Measurements from ENCODE around the gene CLINT1. TPM values are rescaled to one million over a fixed set of nuclear protein-coding genes. Genes with fewer than 3 reads are reported as not detected.

Gene CLINT1
- polyA plus RNA-seq, 2 of the 4 experiments (the other 2 are of a cell fraction) = 89.7 to 185 TPM

DNA sequence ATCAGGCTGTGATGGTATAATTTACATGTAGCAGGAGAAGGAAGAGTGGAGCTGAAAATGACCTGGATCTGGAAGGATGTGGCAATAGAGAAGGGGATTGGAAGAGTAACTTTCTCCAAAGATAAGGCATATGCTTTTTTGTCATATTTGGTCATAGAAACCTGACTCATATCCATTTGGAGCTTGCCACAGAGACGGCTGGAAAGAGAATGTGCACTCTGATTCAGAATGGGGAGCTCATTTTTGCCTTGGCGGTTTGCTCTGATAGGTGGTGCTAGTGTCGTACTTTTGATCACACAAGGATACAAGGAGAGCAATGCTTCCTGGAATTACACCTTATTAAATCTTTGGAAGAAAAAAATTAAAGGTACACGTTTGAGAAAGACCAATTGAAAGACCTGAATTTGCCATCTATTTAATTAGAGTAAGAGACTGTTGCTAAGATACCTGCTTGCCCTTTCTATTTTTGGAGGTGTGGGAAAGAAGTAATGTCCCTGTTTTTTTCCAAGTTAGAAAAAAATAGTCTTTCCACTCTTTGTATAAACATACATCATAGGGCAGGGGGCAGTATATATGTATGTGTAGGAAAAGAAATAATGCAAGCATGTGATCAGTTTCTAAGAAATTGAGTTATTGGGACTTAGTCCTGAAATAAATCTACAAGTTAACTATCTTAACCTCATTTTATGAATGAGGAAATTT lies 110.0 kb downstream of the CLINT1 start:
- DNase-seq (ENCODE audit: low read depth in 1 of 2, low spot score in 1 of 2) (peak in 1 of 2 experiments; percentile 20), FAIRE-seq (no peak), ATAC-seq (0 out of 6 replicates have a peak, but pooled peaks of 1 of the 2 experiments have one; percentile 37)
- H3K4me3 ChIP-seq = no peak overlapping the region
- H3K27ac ChIP-seq = no peak overlapping the region
- no peaks in the 10 kb centered on the region for H3K9me3 ChIP-seq
- ChIA-PET CTCF (interaction anchor here (0.5 to 10.1 kb wide), 3 partner anchors 12 to 183 kb away, joined by 3 to 78 read pairs (median 3); no protein-coding TSS in a partner anchor), POLR2A (no interaction called here)
- TF ChIP-seq, protein P1, sequence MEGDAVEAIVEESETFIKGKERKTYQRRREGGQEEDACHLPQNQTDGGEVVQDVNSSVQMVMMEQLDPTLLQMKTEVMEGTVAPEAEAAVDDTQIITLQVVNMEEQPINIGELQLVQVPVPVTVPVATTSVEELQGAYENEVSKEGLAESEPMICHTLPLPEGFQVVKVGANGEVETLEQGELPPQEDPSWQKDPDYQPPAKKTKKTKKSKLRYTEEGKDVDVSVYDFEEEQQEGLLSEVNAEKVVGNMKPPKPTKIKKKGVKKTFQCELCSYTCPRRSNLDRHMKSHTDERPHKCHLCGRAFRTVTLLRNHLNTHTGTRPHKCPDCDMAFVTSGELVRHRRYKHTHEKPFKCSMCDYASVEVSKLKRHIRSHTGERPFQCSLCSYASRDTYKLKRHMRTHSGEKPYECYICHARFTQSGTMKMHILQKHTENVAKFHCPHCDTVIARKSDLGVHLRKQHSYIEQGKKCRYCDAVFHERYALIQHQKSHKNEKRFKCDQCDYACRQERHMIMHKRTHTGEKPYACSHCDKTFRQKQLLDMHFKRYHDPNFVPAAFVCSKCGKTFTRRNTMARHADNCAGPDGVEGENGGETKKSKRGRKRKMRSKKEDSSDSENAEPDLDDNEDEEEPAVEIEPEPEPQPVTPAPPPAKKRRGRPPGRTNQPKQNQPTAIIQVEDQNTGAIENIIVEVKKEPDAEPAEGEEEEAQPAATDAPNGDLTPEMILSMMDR (IDR thresholded peaks at IDR 0.05) = no peak
- no peak for TF ChIP-seq ZFP36 (IDR thresholded peaks at IDR 0.05; ENCODE audit: borderline replicate concordance, partially characterized antibody)
- TF ChIP-seq KDM1A (IDR thresholded peaks at IDR 0.05; ENCODE audit: low read depth) = no peak
- no peak for TF ChIP-seq MYC (IDR thresholded peaks at IDR 0.05; ENCODE audit: borderline replicate concordance, low read length)
- TF ChIP-seq HDAC2 (IDR thresholded peaks at IDR 0.05) = no peak
- TF ChIP-seq FOSL2 (IDR thresholded peaks at IDR 0.05) = no peak
- no peak for TF ChIP-seq FOSL2 (CRISPR knock-in tag; IDR thresholded peaks at IDR 0.05)
- no peak for TF ChIP-seq HEYL (CRISPR knock-in tag; IDR thresholded peaks at IDR 0.05)
- TF ChIP-seq CHD2 (IDR thresholded peaks at IDR 0.05; ENCODE audit: low read length, partially characterized antibody) = no peak
- TF ChIP-seq SREBF2 (IDR thresholded peaks at IDR 0.05) = no peak
- TF ChIP-seq BHLHE40 (IDR thresholded peaks at IDR 0.05; ENCODE audit: low read depth, low read length) = no peak
- no peak for TF ChIP-seq HOXA7 (CRISPR knock-in tag; IDR thresholded peaks at IDR 0.05)
- no peak for TF ChIP-seq REST (IDR thresholded peaks at IDR 0.05)
- no peak for TF ChIP-seq HES2 (IDR thresholded peaks at IDR 0.05)
- no peak for TF ChIP-seq JUNB (IDR thresholded peaks at IDR 0.05)
- H3K4me1 ChIP-seq = peaks cover 15% of the 10 kb centered on the region
- WGBS (ENCODE audit: missing lambda C conversion rate) = 62% methylated on average over 4 of the region's 4 CpGs
- no peak overlapping the region for H3K4me2 ChIP-seq

DNA sequence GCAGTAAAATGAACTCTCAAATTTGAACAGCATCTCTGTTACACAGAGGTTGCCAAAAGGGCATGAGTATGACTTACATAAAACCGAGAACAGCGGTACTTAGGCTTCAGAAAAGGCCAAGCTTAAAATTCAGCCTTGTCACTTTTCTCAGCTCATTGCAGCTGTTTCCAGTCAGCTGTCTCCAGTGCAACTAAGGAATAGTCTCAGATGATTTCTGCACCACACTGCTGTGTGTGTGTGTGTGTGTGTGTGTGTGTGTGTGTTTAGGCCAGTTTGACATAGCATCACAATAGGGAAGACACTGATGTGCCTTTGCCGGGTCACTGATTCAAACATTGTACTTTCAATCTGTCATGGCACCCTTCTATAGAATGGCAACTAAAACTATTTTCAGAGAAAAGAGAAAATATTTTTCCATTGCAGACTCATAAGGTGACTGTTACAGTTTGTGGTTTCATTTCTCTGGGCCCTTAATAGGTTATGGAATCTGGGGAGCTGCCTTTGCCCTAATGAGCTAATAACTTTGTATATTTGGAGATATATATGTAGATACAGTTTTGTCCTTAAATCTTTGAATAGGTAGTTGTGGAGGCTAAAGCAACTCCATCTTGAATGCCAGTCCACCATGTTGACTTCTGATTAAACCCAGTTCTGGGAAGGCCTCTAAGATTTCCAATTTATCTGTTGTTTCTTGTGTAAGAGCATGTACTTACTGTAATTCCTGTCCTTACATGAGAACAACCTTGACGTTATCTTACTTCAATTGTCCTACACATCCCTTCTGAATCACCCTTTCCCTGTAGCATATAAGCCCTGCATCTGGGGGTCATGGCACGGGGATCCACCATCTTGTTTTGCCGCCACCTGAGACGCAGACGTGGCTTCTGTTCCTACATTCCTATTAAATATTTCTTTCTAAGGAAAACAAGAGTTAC lies 110.9 kb downstream of the CLINT1 start:
- no peaks in the 10 kb centered on the region for H3K9me3 ChIP-seq
- ATAC-seq (no peak), FAIRE-seq (no peak), DNase-seq (ENCODE audit: low read depth in 1 of 2, low spot score in 1 of 2) (no peak)
- peaks cover 17% of the 10 kb centered on the region for H3K4me1 ChIP-seq
- ChIA-PET POLR2A (no interaction called here), CTCF (interaction anchor here (0.5 to 10.1 kb wide), 4 partner anchors 13 to 182 kb away, joined by 3 to 78 read pairs (median 4); no protein-coding TSS in a partner anchor)
- 92% methylated on average over 8 of the region's 8 CpGs for WGBS (ENCODE audit: missing lambda C conversion rate)
- H3K4me3 ChIP-seq = no peak overlapping the region
- H3K27ac ChIP-seq = no peak overlapping the region
- no peak overlapping the region for H3K4me2 ChIP-seq
- TF ChIP-seq, protein P2, sequence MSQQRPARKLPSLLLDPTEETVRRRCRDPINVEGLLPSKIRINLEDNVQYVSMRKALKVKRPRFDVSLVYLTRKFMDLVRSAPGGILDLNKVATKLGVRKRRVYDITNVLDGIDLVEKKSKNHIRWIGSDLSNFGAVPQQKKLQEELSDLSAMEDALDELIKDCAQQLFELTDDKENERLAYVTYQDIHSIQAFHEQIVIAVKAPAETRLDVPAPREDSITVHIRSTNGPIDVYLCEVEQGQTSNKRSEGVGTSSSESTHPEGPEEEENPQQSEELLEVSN (IDR thresholded peaks at IDR 0.05; ENCODE audit: borderline replicate concordance, low read depth) = no peak
- TF ChIP-seq MAZ (IDR thresholded peaks at IDR 0.05; ENCODE audit: borderline replicate concordance, low read depth, low read length) (no peak), RNF2 (IDR thresholded peaks at IDR 0.05; ENCODE audit: borderline replicate concordance, low read depth) (no peak), FOXS1 (CRISPR knock-in tag; IDR thresholded peaks at IDR 0.05) (no peak), SMC3 (IDR thresholded peaks at IDR 0.05) (no peak), NFE2L2 (conservative IDR thresholded peaks at IDR 0.05; ENCODE audit: low read length) (no peak), ZC3H11A (IDR thresholded peaks at IDR 0.05) (no peak), EHMT2 (IDR thresholded peaks at IDR 0.05; ENCODE audit: low read depth) (no peak), REST (IDR thresholded peaks at IDR 0.05) (no peak), TFCP2L1 (CRISPR knock-in tag; IDR thresholded peaks at IDR 0.05) (no peak)
